Measurements from ENCODE around the gene RABGEF1. TPM values are rescaled to one million over a fixed set of nuclear protein-coding genes. Genes with fewer than 3 reads are reported as not detected.
A peak's percentile ranks its signal among the peaks of the same experiment; 100 is the strongest.

The RABGEF1 gene
- total RNA-seq, 6 experiments from 2014 or later: 38.6 to 45.3 (median 42.5) TPM

DNA sequence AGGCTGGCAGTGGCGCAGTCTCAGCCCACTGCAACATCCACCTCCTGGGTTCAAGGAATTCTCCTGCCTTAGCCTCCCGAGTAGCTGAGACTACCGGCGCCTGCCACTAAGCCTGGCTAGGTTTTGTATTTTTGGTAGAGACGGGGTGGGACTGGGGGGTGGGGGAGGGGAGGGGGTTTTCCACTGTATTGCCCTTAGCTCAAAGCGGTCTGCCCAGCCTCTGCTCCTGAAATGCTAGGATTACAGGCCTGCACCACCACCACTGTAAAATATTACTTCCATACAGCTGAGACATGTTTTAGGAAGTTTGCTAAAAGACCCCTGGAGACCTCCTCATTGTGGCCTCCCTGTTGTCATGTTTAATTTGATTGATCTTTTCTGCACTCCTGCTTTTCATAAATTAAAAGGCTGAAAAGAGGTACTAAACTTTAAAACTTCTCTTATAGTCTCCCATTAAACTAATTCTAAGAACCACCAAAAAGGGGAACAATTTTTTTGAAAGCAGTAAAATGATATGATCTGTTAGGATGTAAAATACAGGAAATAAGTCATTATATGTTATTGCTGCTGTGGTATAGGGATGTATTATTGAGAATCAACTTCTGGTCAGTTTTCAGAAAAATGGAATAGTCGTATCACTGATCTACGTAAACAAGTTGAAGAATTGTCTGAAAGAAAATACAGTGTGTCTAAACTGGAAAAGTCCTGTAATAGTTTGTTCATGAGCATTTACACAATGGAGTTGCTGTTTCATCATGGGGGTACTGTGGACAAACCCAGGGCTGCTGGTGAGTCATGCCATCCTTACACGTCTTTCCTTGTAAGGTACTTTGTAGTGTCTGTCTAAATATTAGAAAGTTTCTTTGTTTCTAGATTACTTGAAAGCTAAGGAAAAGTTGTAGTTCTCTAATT, 107.6 kb downstream of the RABGEF1 start:
- Mint-ChIP-seq H3K27ac (peak overlapping the region; percentile 77), H3K4me1 (ENCODE audit: low read depth) (peaks cover 17% of the 10 kb centered on the region), H3K27me3 (ENCODE audit: insufficient read depth) (peaks cover 4% of the 10 kb centered on the region), H3K9me3 (no peaks in the 10 kb centered on the region), H3K4me3 (no peak overlapping the region), H3K36me3 (ENCODE audit: low read depth) (0 out of 2 replicates have a peak, but pooled peaks cover 4% of the 10 kb centered on the region)
- DNase-seq: peak; percentile 49
- TF ChIP-seq, protein P1, sequence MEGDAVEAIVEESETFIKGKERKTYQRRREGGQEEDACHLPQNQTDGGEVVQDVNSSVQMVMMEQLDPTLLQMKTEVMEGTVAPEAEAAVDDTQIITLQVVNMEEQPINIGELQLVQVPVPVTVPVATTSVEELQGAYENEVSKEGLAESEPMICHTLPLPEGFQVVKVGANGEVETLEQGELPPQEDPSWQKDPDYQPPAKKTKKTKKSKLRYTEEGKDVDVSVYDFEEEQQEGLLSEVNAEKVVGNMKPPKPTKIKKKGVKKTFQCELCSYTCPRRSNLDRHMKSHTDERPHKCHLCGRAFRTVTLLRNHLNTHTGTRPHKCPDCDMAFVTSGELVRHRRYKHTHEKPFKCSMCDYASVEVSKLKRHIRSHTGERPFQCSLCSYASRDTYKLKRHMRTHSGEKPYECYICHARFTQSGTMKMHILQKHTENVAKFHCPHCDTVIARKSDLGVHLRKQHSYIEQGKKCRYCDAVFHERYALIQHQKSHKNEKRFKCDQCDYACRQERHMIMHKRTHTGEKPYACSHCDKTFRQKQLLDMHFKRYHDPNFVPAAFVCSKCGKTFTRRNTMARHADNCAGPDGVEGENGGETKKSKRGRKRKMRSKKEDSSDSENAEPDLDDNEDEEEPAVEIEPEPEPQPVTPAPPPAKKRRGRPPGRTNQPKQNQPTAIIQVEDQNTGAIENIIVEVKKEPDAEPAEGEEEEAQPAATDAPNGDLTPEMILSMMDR (IDR thresholded peaks at IDR 0.05): no peak

GRCh38 chr7:66859339-66859738, 118.8 kb downstream of the RABGEF1 start:
- no peak for DNase-seq
- H3K4me3 Mint-ChIP-seq: no peak overlapping the region
- peaks cover 6% of the 10 kb centered on the region; the same call in 1 of the 2 replicates for H3K4me1 Mint-ChIP-seq (ENCODE audit: low read depth)
- no peaks in the 10 kb centered on the region for H3K9me3 Mint-ChIP-seq
- no peaks in the 10 kb centered on the region; the same call in 1 of the 2 replicates for H3K27me3 Mint-ChIP-seq (ENCODE audit: insufficient read depth)
- no peak overlapping the region for H3K27ac Mint-ChIP-seq
- H3K36me3 Mint-ChIP-seq (ENCODE audit: low read depth): peaks cover 5% of the 10 kb centered on the region; the same call in 1 of the 2 replicates
- TF ChIP-seq, protein P1 (IDR thresholded peaks at IDR 0.05): no peak

DNA sequence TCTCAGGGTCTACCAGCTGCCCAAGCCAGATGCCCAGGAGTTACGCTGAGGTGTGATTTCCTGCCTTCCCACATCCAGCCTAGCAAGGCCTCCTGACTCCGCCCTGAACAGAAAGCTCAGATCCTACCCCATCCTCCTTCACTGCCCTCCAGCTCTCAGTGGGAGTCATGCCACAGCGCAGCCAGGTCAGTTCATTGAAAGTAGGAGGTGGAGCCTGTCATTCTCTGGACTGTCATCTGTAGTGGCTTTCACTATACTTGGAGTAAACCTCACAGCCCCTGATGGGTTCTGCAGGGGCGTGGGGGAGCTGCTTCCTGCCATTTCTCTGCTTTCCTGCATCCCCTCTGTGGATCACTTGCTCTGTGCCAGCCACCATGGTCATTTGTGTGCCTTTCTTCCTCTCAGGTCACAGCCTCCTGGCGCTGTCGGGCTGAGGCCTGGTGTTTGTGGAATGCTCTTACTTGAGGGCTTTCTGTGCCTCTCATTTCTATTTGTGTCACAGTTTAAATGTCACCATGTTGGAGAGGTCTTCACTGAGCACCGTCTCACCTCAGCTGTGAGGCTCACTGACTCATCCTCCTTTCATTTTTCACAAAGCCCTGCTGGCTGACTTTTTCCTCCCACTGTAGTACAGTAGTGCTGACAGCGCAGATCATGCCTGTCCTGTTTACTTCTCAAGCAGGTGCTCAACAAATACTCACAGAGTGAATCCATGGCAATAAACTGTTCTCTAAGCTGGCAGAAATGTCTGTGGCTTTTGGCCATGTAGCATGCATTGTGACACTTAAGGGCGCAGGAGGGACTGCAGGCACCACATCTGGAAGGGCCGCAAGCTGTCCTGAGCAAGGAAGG, 119.5 kb downstream of the RABGEF1 start:
- H3K36me3 Mint-ChIP-seq (ENCODE audit: low read depth): peaks cover 5% of the 10 kb centered on the region; the same call in 1 of the 2 replicates
- no peak overlapping the region for H3K27ac Mint-ChIP-seq
- no peak for DNase-seq
- no peak overlapping the region for H3K4me3 Mint-ChIP-seq
- H3K9me3 Mint-ChIP-seq: no peaks in the 10 kb centered on the region
- H3K4me1 Mint-ChIP-seq (ENCODE audit: low read depth): peaks cover 6% of the 10 kb centered on the region; the same call in 1 of the 2 replicates
- TF ChIP-seq, protein P1 (IDR thresholded peaks at IDR 0.05): no peak
- no peaks in the 10 kb centered on the region; the same call in 1 of the 2 replicates for H3K27me3 Mint-ChIP-seq (ENCODE audit: insufficient read depth)

GRCh38 chr7:66860767-66861166, 120.2 kb downstream of the RABGEF1 start:
- H3K27ac Mint-ChIP-seq: no peak overlapping the region

More at GRCh38 chr7:66860767-66861166, 120.2 kb downstream of the RABGEF1 start:
- no peak for DNase-seq
- no peak overlapping the region for H3K4me3 Mint-ChIP-seq
- no peaks in the 10 kb centered on the region for H3K9me3 Mint-ChIP-seq
- TF ChIP-seq, protein P1 (IDR thresholded peaks at IDR 0.05): no peak
- peaks cover 6% of the 10 kb centered on the region; the same call in 1 of the 2 replicates for H3K4me1 Mint-ChIP-seq (ENCODE audit: low read depth)
- H3K27me3 Mint-ChIP-seq (ENCODE audit: insufficient read depth): no peaks in the 10 kb centered on the region
- H3K36me3 Mint-ChIP-seq (ENCODE audit: low read depth): peaks cover 5% of the 10 kb centered on the region; the same call in 1 of the 2 replicates

Other genes with a start within 250 kb of the RABGEF1 start
- 10 to 100 TPM in 3 of 6 experiments, 1 to 10 TPM in 3; 8.2 to 11.8 (median 10.1) TPM for gene KCTD7, start 111.9 kb upstream of the RABGEF1 start, total RNA-seq (2021; fragmentation: NEBNext Ultra II Directional; extraction: Animal tissue kit (Norgen Biotek cat#: 25700))
- gene TMEM248, start 180.5 kb downstream of the RABGEF1 start, total RNA-seq (2021; fragmentation: NEBNext Ultra II Directional; extraction: Animal tissue kit (Norgen Biotek cat#: 25700)): 100 to 1,000 TPM in 5 of 6 experiments, 10 to 100 TPM in 1; 97.1 to 128 (median 117) TPM

All from HFFc6 (cell line).